Activated CD8-positive, alpha-beta memory T cell treated with anti-CD3 and anti-CD28 coated beads, Interleukin-2, amount 50 U/mL, for 4 hours (primary cell): ENCODE results near the gene ZNF772.
"Not testable (repeated sequence)": the region's sequence is repeated elsewhere in the genome, so short reads cannot be mapped to it uniquely, and the experiment has no call there.

Source experiments
- DNase-seq: peaks from one replicate; pipeline ENCODE4 v3.0.0-alpha.2; 2020

Gene ZNF772

GRCh38 chr19:57477191-57478008 lies at the start of gene ZNF772:
Gene ZNF772 (minus strand): TSS chr19:57477566. CDS start chr19:57477309, 257 bp downstream.
- DNase-seq = peak; percentile 83

GRCh38 chr19:57518021-57518420 lies 40.7 kb upstream of the ZNF772 start:
- DNase-seq = not testable (repeated sequence)

- DNase-seq = no peak
Observed at GRCh38 chr19:57515255-57515654, 37.9 kb upstream of the ZNF772 start.

- DNase-seq = no peak
Observed at GRCh38 chr19:57512845-57513244, 35.5 kb upstream of the ZNF772 start.

GRCh38 chr19:57511484-57511883 lies 34.1 kb upstream of the ZNF772 start:
- DNase-seq = no peak

- DNase-seq = no peak
Observed at GRCh38 chr19:57506163-57506562, 28.8 kb upstream of the ZNF772 start.

GRCh38 chr19:57500400-57500799 lies 23.0 kb upstream of the ZNF772 start:
- not testable (repeated sequence) for DNase-seq

- peak; percentile 98 for DNase-seq
Observed at GRCh38 chr19:57499680-57500395, 22.5 kb upstream of the ZNF772 start, which contains the start of gene ZNF773. Gene ZNF773 (plus strand): TSS chr19:57499938. CDS start chr19:57500081, 143 bp downstream.

GRCh38 chr19:57499332-57499679 lies 21.9 kb upstream of the ZNF772 start:
- DNase-seq = not testable (repeated sequence)

GRCh38 chr19:57488299-57488644 lies 10.9 kb upstream of the ZNF772 start:
- not testable (repeated sequence) for DNase-seq

GRCh38 chr19:57487477-57488298 lies 10.3 kb upstream of the ZNF772 start, which contains the start of gene ZNF419:
Gene ZNF419 (plus strand): TSS chr19:57487750. CDS start chr19:57487951, 201 bp downstream.
- DNase-seq = peak; percentile 95

- no peak for DNase-seq
Observed at GRCh38 chr19:57473646-57474045, 3.7 kb downstream of the ZNF772 start.

GRCh38 chr19:57466489-57466888 lies 10.9 kb downstream of the ZNF772 start:
- no peak for DNase-seq

GRCh38 chr19:57465680-57466381 lies 11.5 kb downstream of the ZNF772 start:
- no peak for DNase-seq

GRCh38 chr19:57452307-57452706 lies 25.1 kb downstream of the ZNF772 start:
- DNase-seq = no peak

GRCh38 chr19:57443121-57443696 lies 34.2 kb downstream of the ZNF772 start:
- DNase-seq = no peak

GRCh38 chr19:57441979-57442752 lies 35.2 kb downstream of the ZNF772 start:
- DNase-seq = no peak

- no peak for DNase-seq
Observed at GRCh38 chr19:57438925-57439324, 38.4 kb downstream of the ZNF772 start.

- no peak for DNase-seq
Observed at GRCh38 chr19:57437931-57438330, 39.4 kb downstream of the ZNF772 start.

GRCh38 chr19:57436417-57436816 lies 40.9 kb downstream of the ZNF772 start:
- no peak for DNase-seq
